G401 (cell line): ENCODE results near the gene PRKN. TPM values are rescaled to one million over a fixed set of nuclear protein-coding genes. Genes with fewer than 3 reads are reported as not detected.

Source experiments
- DNase-seq: peaks from one replicate; pipeline ENCODE4 v3.0.0-alpha.2; 2015; ENCODE audit warnings: low spot score
- in situ Hi-C: cut with HindIII; loops from 2 replicates; pipeline ENCODE4 v1.10.0; 2016; ENCODE audit warnings: low sequenced_read_pairs, mixed read lengths
- total RNA-seq: library from RNA; depleted of rRNA; stranded (reverse); fragments of >200 nt; shearing (Covaris generic); gene quantifications from 2 replicates; pipeline ENCODE4 v1.2.3, GENCODE V29; 2014

Gene PRKN
- total RNA-seq, 1 experiment from 2014 or later: 1.1 TPM

- DNase-seq: no peak
- in situ Hi-C loops: no loop called here
These were observed 1165.7 kb downstream of the PRKN start for GRCh38 chr6:161561908-161562307.

- DNase-seq: no peak
- in situ Hi-C loops: no loop called here
These were observed 1170.0 kb downstream of the PRKN start for GRCh38 chr6:161557333-161558107.

- in situ Hi-C loops: no loop called here
- no peak for DNase-seq
These were observed 1172.7 kb downstream of the PRKN start for GRCh38 chr6:161554883-161555282.

- no peak for DNase-seq
- in situ Hi-C loops: no loop called here
These were observed 1177.5 kb downstream of the PRKN start for GRCh38 chr6:161549977-161550655.

GRCh38 chr6:161548713-161549296 is 1178.8 kb downstream of the PRKN start:
- in situ Hi-C loops: no loop called here
- DNase-seq: no peak

GRCh38 chr6:161547617-161548016 is 1179.9 kb downstream of the PRKN start:
- in situ Hi-C loops: no loop called here
- no peak for DNase-seq

GRCh38 chr6:161546632-161547031 is 1180.9 kb downstream of the PRKN start:
- DNase-seq: no peak
- in situ Hi-C loops: no loop called here

GRCh38 chr6:161545741-161546140 is 1181.8 kb downstream of the PRKN start:
- no peak for DNase-seq
- in situ Hi-C loops: no loop called here

- in situ Hi-C loops: no loop called here
- DNase-seq: no peak
These were observed 1182.6 kb downstream of the PRKN start for GRCh38 chr6:161544801-161545480.

- in situ Hi-C loops: no loop called here
- DNase-seq: no peak
These were observed 1183.8 kb downstream of the PRKN start for GRCh38 chr6:161543684-161544309.

- in situ Hi-C loops: no loop called here
- DNase-seq: no peak
These were observed 1185.1 kb downstream of the PRKN start for GRCh38 chr6:161542346-161542980.

GRCh38 chr6:161540532-161540931 is 1187.0 kb downstream of the PRKN start:
- no peak for DNase-seq
- in situ Hi-C loops: no loop called here

GRCh38 chr6:161536224-161536630 is 1191.3 kb downstream of the PRKN start:
- in situ Hi-C loops: no loop called here

GRCh38 chr6:161534264-161534873 is 1193.2 kb downstream of the PRKN start:
- in situ Hi-C loops: no loop called here

More at GRCh38 chr6:161536224-161536630, 1191.3 kb downstream of the PRKN start:
- no peak for DNase-seq

GRCh38 chr6:161533266-161533665 is 1194.3 kb downstream of the PRKN start:
- no peak for DNase-seq
- in situ Hi-C loops: no loop called here

More at GRCh38 chr6:161534264-161534873, 1193.2 kb downstream of the PRKN start:
- DNase-seq: no peak

GRCh38 chr6:161532536-161532935 is 1195.0 kb downstream of the PRKN start:
- DNase-seq: no peak
- in situ Hi-C loops: no loop called here

GRCh38 chr6:161526794-161527193 is 1200.8 kb downstream of the PRKN start:
- in situ Hi-C loops: no loop called here
- no peak for DNase-seq

- in situ Hi-C loops: no loop called here
- no peak for DNase-seq
These were observed 1204.2 kb downstream of the PRKN start for GRCh38 chr6:161523362-161523761.
